Esophagus (tissue), 2 donors: Measurements from ENCODE around the gene SLC7A1. TPM values are rescaled to one million over a fixed set of nuclear protein-coding genes. Genes with fewer than 3 reads are reported as not detected.

Experiments used
- H3K27ac ChIP-seq, 2 donors: one replicate each; pipeline ENCODE4 v1.5.1; 2013; ENCODE audit warnings: low read depth in 2 of 2, mild to moderate bottlenecking in 2 of 2, inconsistent platforms in 1 of 2, low read length in 1 of 2, moderate library complexity in 1 of 2
- H3K27me3 ChIP-seq, 2 donors: one replicate each; pipeline ENCODE4 v1.6.1; 2013; ENCODE audit warnings: low read length in 2 of 2, control low read depth in 1 of 2, mild to moderate bottlenecking in 1 of 2; ENCODE audit not compliant: insufficient read depth in 2 of 2, control insufficient read depth in 1 of 2
- H3K36me3 ChIP-seq, 2 donors: one replicate each; pipeline ENCODE4 v1.6.1; 2013; ENCODE audit warnings: low read length in 1 of 2; ENCODE audit not compliant: control insufficient read depth in 2 of 2, insufficient read depth in 2 of 2
- H3K4me1 ChIP-seq, 2 donors: one replicate each; pipeline ENCODE4 v1.6.1; 2013; ENCODE audit warnings: low read length in 1 of 2; ENCODE audit not compliant: control insufficient read depth in 2 of 2, insufficient read depth in 2 of 2
- H3K4me3 ChIP-seq, 2 donors: one replicate each; pipeline ENCODE4 v1.5.1; 2013; ENCODE audit warnings: low read length in 2 of 2, mild to moderate bottlenecking in 2 of 2, low read depth in 1 of 2, moderate library complexity in 1 of 2
- H3K9me3 ChIP-seq, 2 donors: one replicate each; pipeline ENCODE4 v1.6.1; 2013; ENCODE audit warnings: mild to moderate bottlenecking in 2 of 2, low read depth in 1 of 2, low read length in 1 of 2, moderate library complexity in 1 of 2; ENCODE audit not compliant: control insufficient read depth in 2 of 2, insufficient read depth in 1 of 2
- WGBS, 2 donors: extraction: QIAGEN DNeasy Blood & Tissue Kit; methylation state at CpG; one replicate each; pipeline ENCODE4 v1.1.7; 2013; 5-methylcytosine and 5-hydroxymethylcytosine counted together
- polyA plus RNA-seq, 2 donors: library from polyadenylated mRNA; stranded (reverse); fragments of 200-250 nt; gene quantifications; one replicate each; pipeline ENCODE4 v1.2.3, GENCODE V29; 2013
- donor health status: healthy with polysubstance abuse.
- donor health status: Bipolar disorder and iron deficiency.

Gene SLC7A1
- polyA plus RNA-seq, 2 donors, result 34.9 to 51.2 TPM

GRCh38 chr13:29576581-29576980, 18.9 kb downstream of the SLC7A1 start:
- H3K36me3 ChIP-seq, result no peaks in the 10 kb centered on the region
- no peaks in the 10 kb centered on the region for H3K9me3 ChIP-seq
- no peaks in the 10 kb centered on the region for H3K27me3 ChIP-seq
- peaks cover 7 to 21% of the 10 kb centered on the region in 2 donors for H3K4me1 ChIP-seq
- WGBS, 2 donors, result 82 to 95% methylated on average over 6 to 7 of the region's 7 CpGs
- H3K4me3 ChIP-seq, result no peak overlapping the region
- no peak overlapping the region for H3K27ac ChIP-seq

GRCh38 chr13:29575098-29575497, 20.4 kb downstream of the SLC7A1 start:
- WGBS, 2 donors, result 43 to 55% methylated on average over 3 of the region's 3 CpGs
- Histone ChIP-seq H3K4me1 (peaks cover 5 to 24% of the 10 kb centered on the region in 2 donors), H3K27me3 (no peaks in the 10 kb centered on the region), H3K4me3 (no peak overlapping the region), H3K36me3 (peaks cover 0 to 1% of the 10 kb centered on the region in 2 donors), H3K9me3 (no peaks in the 10 kb centered on the region), H3K27ac (no peak overlapping the region)

DNA sequence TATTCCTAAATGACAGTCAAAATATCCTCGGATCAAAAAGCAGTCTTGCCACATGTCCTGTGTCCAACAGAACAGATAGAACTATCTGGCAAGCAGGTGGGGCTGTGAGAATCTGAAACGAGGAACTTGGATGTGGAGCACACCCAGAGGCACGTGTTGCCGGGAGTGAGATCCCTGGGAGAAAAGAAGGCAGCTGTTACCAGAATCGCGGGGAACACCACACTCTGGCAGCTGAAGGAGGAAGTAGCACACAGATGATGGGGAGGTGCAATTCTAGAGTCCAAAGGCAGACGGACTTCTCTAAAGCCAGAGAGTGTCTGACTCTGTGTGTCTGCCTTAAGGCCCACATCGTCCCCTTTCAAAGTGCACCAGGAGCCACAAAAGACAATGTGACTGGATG, 22.3 kb downstream of the SLC7A1 start:
- WGBS, 2 donors, result 14 to 16% methylated on average over 8 of the region's 8 CpGs
- H3K4me1 ChIP-seq, result peaks cover 3 to 30% of the 10 kb centered on the region in 2 donors

GRCh38 chr13:29572575-29572974, 22.9 kb downstream of the SLC7A1 start:
- Histone ChIP-seq H3K4me1 (peaks cover 3 to 32% of the 10 kb centered on the region in 2 donors), H3K27ac (peak overlapping the region; percentile 15 to 34)

More for the DNA sequence above, 22.3 kb downstream of the SLC7A1 start:
- Histone ChIP-seq H3K36me3 (peaks cover 0 to 3% of the 10 kb centered on the region in 2 donors), H3K4me3 (no peak overlapping the region), H3K27ac (peak overlapping the region in 1 of 2 donors; percentile 33), H3K9me3 (no peaks in the 10 kb centered on the region), H3K27me3 (no peaks in the 10 kb centered on the region)

GRCh38 chr13:29571876-29572570, 23.5 kb downstream of the SLC7A1 start:
- Histone ChIP-seq H3K36me3 (peaks cover 0 to 3% of the 10 kb centered on the region in 2 donors), H3K9me3 (no peaks in the 10 kb centered on the region), H3K4me3 (no peak overlapping the region), H3K27me3 (no peaks in the 10 kb centered on the region), H3K4me1 (peaks cover 3 to 26% of the 10 kb centered on the region in 2 donors), H3K27ac (peak overlapping the region; percentile 27 to 34)
- WGBS, 2 donors, result 66 to 70% methylated on average over 17 of the region's 17 CpGs

More at GRCh38 chr13:29572575-29572974, 22.9 kb downstream of the SLC7A1 start:
- H3K27me3 ChIP-seq, result no peaks in the 10 kb centered on the region
- H3K9me3 ChIP-seq, result no peaks in the 10 kb centered on the region
- H3K4me3 ChIP-seq, result no peak overlapping the region
- WGBS, 2 donors, result 42 to 52% methylated on average over 5 of the region's 5 CpGs
- H3K36me3 ChIP-seq, result peaks cover 0 to 3% of the 10 kb centered on the region in 2 donors

GRCh38 chr13:29570051-29570654, 25.3 kb downstream of the SLC7A1 start:
- Histone ChIP-seq H3K27ac (peak overlapping the region; percentile 70 to 87), H3K27me3 (no peaks in the 10 kb centered on the region), H3K4me1 (peaks cover 4 to 29% of the 10 kb centered on the region in 2 donors), H3K36me3 (peaks cover 0 to 4% of the 10 kb centered on the region in 2 donors), H3K4me3 (no peak overlapping the region), H3K9me3 (no peaks in the 10 kb centered on the region)
- 53 to 71% methylated on average over 15 of the region's 15 CpGs for WGBS, 2 donors

DNA sequence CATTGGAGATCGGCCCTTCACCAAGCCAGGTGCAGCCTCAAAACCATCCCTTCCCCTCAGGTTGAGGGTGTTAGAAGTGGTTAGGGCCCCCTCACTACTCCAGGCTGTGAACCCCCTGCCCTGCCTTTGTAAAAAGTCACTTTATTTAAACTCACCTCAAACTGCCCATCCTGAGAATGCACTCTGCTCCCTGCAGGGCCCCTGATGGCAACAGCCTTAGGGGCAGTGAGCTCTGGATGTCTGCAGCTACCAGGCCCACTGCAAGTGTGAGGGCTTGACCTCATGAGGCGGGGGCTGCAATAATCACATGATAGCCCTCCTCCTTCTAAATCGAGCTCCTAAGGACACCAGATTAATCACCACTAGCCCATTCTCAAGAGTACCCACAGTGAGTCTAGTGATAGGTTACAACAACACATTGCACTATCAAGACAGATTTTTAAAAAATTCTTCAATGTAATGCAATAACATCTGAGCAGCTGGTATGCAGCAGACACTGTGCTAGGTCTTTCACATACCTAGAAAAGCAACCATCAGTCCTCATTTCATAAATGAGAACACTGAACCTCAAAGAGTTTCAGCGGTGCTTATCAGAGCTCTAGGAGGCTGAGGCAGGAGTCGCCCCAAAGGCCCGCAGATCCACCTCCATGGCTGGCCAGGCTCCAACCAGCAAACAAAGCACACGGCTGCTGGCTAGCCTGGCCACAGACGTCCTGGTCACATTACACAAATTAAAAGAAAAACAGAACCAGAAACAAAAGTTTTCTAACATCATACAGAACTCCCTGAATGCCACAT, 26.0 kb downstream of the SLC7A1 start:
- Histone ChIP-seq H3K4me3 (no peak overlapping the region), H3K36me3 (peaks cover 0 to 4% of the 10 kb centered on the region in 2 donors), H3K27me3 (no peaks in the 10 kb centered on the region), H3K27ac (peak overlapping the region; percentile 70 to 87), H3K4me1 (peaks cover 5 to 29% of the 10 kb centered on the region in 2 donors), H3K9me3 (no peaks in the 10 kb centered on the region)
- 41 to 44% methylated on average over 8 of the region's 8 CpGs for WGBS, 2 donors

DNA sequence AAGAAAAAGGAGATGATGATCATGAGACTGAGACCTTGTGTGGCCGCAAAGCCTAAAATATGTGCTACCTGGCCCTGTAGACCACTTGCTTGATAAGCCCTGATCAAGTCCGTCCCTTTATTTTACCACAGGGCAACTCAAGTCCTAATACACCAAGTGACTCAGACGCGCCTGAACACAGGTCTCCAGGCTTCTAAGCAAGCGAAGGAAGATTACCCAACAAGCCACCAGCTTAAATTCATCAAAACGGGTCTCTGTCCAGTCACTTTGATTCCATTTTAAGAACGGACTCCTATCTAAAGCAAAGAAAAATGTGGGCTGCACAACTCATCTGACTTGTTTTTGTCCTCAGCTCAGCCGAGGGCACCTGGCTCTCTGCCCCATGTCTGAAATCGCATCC, 26.8 kb downstream of the SLC7A1 start:
- Histone ChIP-seq H3K27me3 (no peaks in the 10 kb centered on the region), H3K4me3 (no peak overlapping the region), H3K27ac (peak overlapping the region; percentile 67 to 87), H3K4me1 (peaks cover 5 to 29% of the 10 kb centered on the region in 2 donors), H3K36me3 (peaks cover 0 to 4% of the 10 kb centered on the region in 2 donors), H3K9me3 (no peaks in the 10 kb centered on the region)
- 49 to 67% methylated on average over 9 of the region's 9 CpGs for WGBS, 2 donors

- 51 to 56% methylated on average over 9 of the region's 9 CpGs for WGBS, 2 donors
- Histone ChIP-seq H3K9me3 (no peaks in the 10 kb centered on the region), H3K36me3 (peaks cover 0 to 4% of the 10 kb centered on the region in 2 donors), H3K27ac (peak overlapping the region in 1 of 2 donors; percentile 54), H3K4me3 (no peak overlapping the region), H3K4me1 (peaks cover 7 to 25% of the 10 kb centered on the region in 2 donors), H3K27me3 (no peaks in the 10 kb centered on the region)
Observed at GRCh38 chr13:29567411-29567810, 28.1 kb downstream of the SLC7A1 start.
